HUES6 (cell line): ENCODE measurements around the gene NOSIP.

Experiments used
- H3K27ac ChIP-seq: 2 replicates; pipeline ENCODE4 v1.7.0; 2013; ENCODE audit warnings: low read depth, mild to moderate bottlenecking, low read length, inconsistent platforms
- H3K27me3 ChIP-seq: 2 replicates; pipeline ENCODE4 v1.6.1; 2013; ENCODE audit warnings: low read length; ENCODE audit not compliant: control insufficient read depth, insufficient read depth
- H3K36me3 ChIP-seq: 2 replicates; pipeline ENCODE4 v1.6.1; 2013; ENCODE audit warnings: low read length; ENCODE audit not compliant: control insufficient read depth, insufficient read depth
- H3K4me1 ChIP-seq: 2 replicates; pipeline ENCODE4 v1.6.1; 2013; ENCODE audit warnings: low read length; ENCODE audit not compliant: control insufficient read depth, insufficient read depth
- H3K4me3 ChIP-seq: 2 replicates; pipeline ENCODE4 v1.5.1; 2013; ENCODE audit warnings: low read depth, low read length
- H3K9ac ChIP-seq: one replicate; pipeline ENCODE4 v1.6.1; 2013; ENCODE audit warnings: mild to moderate bottlenecking, low read length
- H3K9me3 ChIP-seq: 2 replicates; pipeline ENCODE4 v1.6.1; 2013; ENCODE audit warnings: low read depth, low read length; ENCODE audit not compliant: control insufficient read depth, insufficient read depth

NOSIP gene

DNA sequence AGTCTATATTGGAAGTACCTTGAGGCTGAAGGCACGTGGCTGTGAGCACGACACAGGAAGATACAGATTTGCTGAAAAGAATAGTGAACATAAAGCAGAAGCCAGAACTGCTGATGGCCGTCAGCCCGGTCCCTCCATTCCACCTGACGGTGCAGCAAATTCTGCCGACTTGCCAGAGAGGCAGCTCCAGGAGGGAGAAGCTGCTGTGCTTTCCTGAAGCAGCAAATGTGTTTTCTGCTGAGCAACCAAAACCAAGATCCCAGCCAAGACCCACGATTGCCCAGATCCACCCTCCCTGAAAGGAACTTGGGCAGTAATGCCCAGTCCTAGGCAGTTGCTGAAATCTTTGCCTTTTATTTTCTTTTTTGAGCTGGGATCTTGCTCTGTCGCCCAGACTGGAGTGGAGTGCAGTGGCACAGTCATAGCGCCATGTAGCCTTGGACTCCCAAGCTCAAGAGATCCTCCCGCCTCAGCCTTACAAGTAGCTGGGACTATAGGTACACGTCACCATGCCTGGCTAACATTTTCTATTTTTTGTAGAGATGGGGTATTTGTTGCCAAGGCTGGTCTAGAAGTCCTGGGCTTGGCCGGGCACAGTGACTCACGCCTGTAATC, 59.5 kb downstream of the NOSIP start:
- H3K27ac ChIP-seq, result no peak overlapping the region
- no peaks in the 10 kb centered on the region for H3K27me3 ChIP-seq
- H3K36me3 ChIP-seq, result peaks cover 16% of the 10 kb centered on the region
- H3K4me3 ChIP-seq, result no peak overlapping the region
- H3K9me3 ChIP-seq, result no peaks in the 10 kb centered on the region
- no peaks in the 10 kb centered on the region for H3K4me1 ChIP-seq
- H3K9ac ChIP-seq, result no peak overlapping the region

- no peaks in the 10 kb centered on the region for H3K9me3 ChIP-seq
- peaks cover 15% of the 10 kb centered on the region for H3K36me3 ChIP-seq
- no peak overlapping the region for H3K27ac ChIP-seq
- peaks cover 8% of the 10 kb centered on the region for H3K4me1 ChIP-seq
- H3K9ac ChIP-seq, result no peak overlapping the region
- H3K27me3 ChIP-seq, result no peaks in the 10 kb centered on the region
- no peak overlapping the region for H3K4me3 ChIP-seq
Observed at GRCh38 chr19:49518033-49518432, 62.3 kb downstream of the NOSIP start.

DNA sequence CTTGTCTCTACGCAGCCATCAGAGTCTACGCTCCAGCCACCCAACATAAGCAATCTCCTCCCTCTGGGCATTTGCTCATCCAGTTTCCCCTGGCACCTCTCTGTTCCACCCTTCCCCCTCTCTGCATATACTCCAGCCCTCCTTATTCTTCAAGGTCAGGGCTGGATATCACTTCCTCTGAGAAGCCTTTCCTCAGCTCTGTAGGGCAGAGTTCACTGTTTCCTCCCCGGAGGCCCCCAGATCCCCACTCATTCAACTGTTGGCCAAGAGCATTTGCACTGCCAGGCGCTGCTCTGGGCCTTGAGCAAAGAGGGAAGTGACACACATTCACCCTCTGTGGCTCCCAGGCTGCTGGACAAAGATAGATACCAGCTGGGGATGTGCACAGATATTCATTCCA, 64.6 kb downstream of the NOSIP start:
- Histone ChIP-seq H3K36me3 (peaks cover 13% of the 10 kb centered on the region), H3K9ac (no peak overlapping the region), H3K9me3 (no peaks in the 10 kb centered on the region), H3K27ac (no peak overlapping the region), H3K27me3 (no peaks in the 10 kb centered on the region), H3K4me3 (no peak overlapping the region), H3K4me1 (peaks cover 17% of the 10 kb centered on the region)

DNA sequence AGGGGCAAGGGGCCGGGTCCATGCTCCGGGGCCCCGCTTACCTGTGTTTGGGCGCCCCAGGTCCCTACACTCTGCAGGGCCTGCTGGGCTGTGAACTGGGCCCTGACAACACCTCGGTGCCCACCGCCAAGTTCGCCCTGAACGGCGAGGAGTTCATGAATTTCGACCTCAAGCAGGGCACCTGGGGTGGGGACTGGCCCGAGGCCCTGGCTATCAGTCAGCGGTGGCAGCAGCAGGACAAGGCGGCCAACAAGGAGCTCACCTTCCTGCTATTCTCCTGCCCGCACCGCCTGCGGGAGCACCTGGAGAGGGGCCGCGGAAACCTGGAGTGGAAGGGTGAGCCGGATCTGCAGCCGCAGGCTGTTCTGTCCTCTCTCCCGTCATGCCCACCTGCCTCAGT, 66.2 kb downstream of the NOSIP start:
- peak overlapping the region; percentile 86 for H3K4me3 ChIP-seq
- H3K36me3 ChIP-seq, result peaks cover 11% of the 10 kb centered on the region
- H3K9me3 ChIP-seq, result no peaks in the 10 kb centered on the region
- H3K4me1 ChIP-seq, result peaks cover 17% of the 10 kb centered on the region
- H3K27ac ChIP-seq, result no peak overlapping the region
- no peaks in the 10 kb centered on the region for H3K27me3 ChIP-seq
- peak overlapping the region; percentile 50 for H3K9ac ChIP-seq

DNA sequence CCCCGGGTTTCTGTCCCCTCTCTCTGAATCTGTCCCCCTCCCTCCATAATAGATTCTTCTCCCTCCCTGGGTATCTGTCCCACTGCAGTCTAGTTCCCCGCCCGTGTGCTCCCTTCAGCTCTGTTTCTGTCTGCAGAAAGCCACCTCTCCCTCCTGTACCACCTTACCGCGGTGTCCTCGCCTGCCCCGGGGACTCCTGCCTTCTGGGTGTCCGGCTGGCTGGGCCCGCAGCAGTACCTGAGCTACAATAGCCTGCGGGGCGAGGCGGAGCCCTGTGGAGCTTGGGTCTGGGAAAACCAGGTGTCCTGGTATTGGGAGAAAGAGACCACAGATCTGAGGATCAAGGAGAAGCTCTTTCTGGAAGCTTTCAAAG, 66.6 kb downstream of the NOSIP start:
- Histone ChIP-seq H3K9ac (peak overlapping the region; percentile 22), H3K9me3 (no peaks in the 10 kb centered on the region), H3K36me3 (peaks cover 11% of the 10 kb centered on the region), H3K27me3 (no peaks in the 10 kb centered on the region), H3K4me3 (peak overlapping the region; percentile 86), H3K4me1 (peaks cover 17% of the 10 kb centered on the region), H3K27ac (no peak overlapping the region)

DNA sequence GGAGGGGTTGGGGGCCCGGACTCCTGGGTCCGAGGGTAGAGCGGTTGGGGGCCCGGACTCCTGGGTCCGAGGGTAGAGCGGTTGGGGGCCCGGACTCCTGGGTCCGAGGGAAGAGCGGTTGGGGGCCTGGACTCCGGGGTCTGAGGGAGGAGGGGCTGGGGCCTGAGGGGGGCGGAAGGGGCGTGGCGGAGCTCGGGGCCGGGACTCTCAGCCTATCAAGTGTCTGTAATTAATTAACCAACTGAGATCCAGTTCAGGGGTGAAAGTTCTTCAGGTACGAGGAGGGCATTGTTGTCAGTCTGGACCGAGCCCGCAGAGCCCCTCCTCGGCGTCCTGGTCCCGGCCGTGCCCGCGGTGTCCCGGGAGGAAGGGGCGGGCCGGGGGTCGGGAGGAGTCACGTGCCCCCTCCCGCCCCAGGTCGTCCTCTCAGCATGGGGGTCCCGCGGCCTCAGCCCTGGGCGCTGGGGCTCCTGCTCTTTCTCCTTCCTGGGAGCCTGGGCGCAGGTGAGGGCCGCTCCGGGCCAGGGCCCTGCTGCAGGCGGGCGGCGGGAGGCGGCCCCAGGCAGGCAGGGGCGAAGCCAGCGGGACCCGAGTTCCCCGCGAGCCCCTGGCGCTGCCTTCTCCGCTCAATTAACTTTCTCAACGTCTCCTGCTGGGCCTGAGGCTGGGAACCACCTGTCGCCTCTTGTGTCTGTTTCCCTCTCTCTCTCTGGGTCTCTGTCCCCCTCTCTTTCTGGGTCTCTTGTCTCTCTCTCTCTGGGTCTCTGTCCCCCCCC, 67.2 kb downstream of the NOSIP start:
- H3K9me3 ChIP-seq, result peaks cover 2% of the 10 kb centered on the region; the same call in 1 of the 2 replicates
- H3K27ac ChIP-seq, result peak overlapping the region; percentile 77; the same call in 1 of the 2 replicates
- peak overlapping the region; percentile 79 for H3K9ac ChIP-seq
- H3K27me3 ChIP-seq, result no peaks in the 10 kb centered on the region
- peaks cover 11% of the 10 kb centered on the region for H3K36me3 ChIP-seq
- H3K4me3 ChIP-seq, result peak overlapping the region; percentile 86
- peaks cover 17% of the 10 kb centered on the region for H3K4me1 ChIP-seq

- no peak overlapping the region for H3K27ac ChIP-seq
- peaks cover 2% of the 10 kb centered on the region; the same call in 1 of the 2 replicates for H3K9me3 ChIP-seq
- H3K4me1 ChIP-seq, result peaks cover 9% of the 10 kb centered on the region; the same call in 1 of the 2 replicates
- no peak overlapping the region for H3K9ac ChIP-seq
- H3K27me3 ChIP-seq, result no peaks in the 10 kb centered on the region
- H3K36me3 ChIP-seq, result no peaks in the 10 kb centered on the region
- H3K4me3 ChIP-seq, result no peak overlapping the region
Observed at GRCh38 chr19:49507803-49508494, 72.4 kb downstream of the NOSIP start.

DNA sequence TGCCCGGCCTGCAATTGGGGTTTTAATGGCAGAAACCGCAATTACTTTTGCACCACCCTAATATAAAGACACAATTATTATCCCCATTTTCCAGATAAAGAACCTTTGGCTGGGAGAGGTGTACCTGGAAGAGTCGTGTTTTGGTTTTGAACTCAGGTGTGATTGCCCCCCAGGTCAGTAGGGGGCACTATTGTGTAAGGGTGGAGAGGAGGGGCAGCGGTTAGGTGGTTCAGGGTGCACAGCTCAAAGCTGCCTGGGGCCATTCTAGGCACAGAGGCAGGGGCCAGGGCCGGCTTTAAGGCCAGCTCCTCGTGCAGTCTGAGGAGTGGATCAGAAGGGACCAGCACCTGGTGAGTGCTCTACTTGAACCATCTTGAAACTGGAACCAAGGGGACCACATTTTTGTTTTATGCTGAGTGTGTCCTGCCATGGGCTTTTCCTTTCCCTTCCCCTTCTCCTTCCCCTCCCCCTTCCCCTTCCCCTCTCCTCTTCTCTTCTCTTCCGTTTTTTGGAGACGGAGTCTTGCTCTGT, 73.7 kb downstream of the NOSIP start:
- Histone ChIP-seq H3K27me3 (no peaks in the 10 kb centered on the region), H3K36me3 (no peaks in the 10 kb centered on the region), H3K27ac (no peak overlapping the region), H3K4me1 (0 out of 2 replicates have a peak, but pooled peaks cover 3% of the 10 kb centered on the region), H3K9ac (no peak overlapping the region), H3K4me3 (0 out of 2 replicates have a peak overlapping the region, but pooled peaks have one; percentile 4), H3K9me3 (peaks cover 2% of the 10 kb centered on the region; the same call in 1 of the 2 replicates)
